Stimulated activated CD8-positive, alpha-beta memory T cell treated with anti-CD3 and anti-CD28 coated beads, Interleukin-7, amount 100 ng/mL, for 4 hours (primary cell): ENCODE data around the gene GSKIP.

Experiments used
- DNase-seq, 2 donors: peaks; one replicate each; pipeline ENCODE4 v3.0.0-alpha.2; 2020; ENCODE audit warnings: low read depth in 2 of 2

GSKIP gene

GRCh38 chr14:96376093-96376492 lies 12.8 kb downstream of the GSKIP start:
- no peak for DNase-seq

GRCh38 chr14:96380735-96381134 lies 17.4 kb downstream of the GSKIP start:
- no peak for DNase-seq

DNA sequence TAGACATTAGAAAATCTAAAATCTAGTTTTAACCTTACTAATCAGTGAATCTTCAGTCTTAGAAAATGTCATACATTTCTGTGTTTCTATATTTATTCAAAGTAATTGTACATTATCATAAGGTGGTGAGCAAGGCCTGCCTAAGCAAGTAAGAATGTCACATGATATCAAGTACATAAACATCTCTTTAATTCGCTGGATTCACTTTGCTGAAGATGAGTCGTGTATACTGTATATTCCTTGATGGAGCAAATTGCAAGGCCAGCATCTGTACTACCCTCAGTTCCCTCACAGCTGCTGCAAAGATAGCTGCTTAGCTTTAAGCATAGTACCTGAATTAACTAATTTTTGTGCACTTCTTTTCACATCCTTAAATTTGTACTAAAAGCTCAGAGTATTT lies 20.1 kb downstream of the GSKIP start:
- DNase-seq: no peak

DNA sequence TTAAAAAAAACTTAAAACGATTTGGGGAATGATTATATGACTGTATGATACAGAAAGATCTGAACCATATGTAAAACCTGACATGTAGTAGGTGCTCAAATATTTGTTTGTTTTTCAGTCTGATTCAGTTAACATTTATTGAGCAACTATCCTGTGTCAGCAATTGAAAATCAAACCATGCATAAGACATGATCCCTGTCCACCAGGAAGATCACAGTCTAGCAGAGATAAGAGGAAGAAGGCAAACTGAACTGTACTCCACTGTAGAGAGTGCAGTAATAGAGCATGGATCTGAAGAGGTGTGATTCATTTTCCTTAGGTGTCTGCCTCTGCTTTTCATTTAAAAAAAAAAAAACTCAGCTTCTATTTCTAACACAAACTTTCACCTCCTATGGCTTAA lies 20.7 kb downstream of the GSKIP start:
- DNase-seq: no peak

DNA sequence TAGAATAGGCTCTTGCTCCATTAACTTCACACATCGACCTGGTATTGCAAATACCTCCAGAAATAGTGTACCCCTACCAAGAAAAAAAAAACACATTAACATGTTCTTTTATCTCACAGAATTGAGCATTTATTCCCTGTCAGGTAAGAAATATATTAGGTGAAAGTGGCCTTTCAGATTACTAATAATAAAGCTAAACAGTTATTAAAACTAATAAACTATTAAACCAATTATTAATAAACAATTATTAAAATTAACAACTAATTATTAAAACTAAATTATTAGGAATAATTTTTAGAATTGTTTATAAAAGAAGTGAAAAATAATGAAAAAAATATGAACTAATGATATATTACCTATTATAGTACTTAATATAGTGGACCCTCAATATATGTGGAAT lies 21.4 kb downstream of the GSKIP start:
- DNase-seq: no peak

GRCh38 chr14:96385385-96385784 lies 22.1 kb downstream of the GSKIP start:
- no peak for DNase-seq

- DNase-seq: no peak
Measured at GRCh38 chr14:96390965-96391292, 27.6 kb downstream of the GSKIP start.

- DNase-seq: peak; percentile 98 to 99
Measured at GRCh38 chr14:96391293-96392118, 28.2 kb downstream of the GSKIP start.

DNA sequence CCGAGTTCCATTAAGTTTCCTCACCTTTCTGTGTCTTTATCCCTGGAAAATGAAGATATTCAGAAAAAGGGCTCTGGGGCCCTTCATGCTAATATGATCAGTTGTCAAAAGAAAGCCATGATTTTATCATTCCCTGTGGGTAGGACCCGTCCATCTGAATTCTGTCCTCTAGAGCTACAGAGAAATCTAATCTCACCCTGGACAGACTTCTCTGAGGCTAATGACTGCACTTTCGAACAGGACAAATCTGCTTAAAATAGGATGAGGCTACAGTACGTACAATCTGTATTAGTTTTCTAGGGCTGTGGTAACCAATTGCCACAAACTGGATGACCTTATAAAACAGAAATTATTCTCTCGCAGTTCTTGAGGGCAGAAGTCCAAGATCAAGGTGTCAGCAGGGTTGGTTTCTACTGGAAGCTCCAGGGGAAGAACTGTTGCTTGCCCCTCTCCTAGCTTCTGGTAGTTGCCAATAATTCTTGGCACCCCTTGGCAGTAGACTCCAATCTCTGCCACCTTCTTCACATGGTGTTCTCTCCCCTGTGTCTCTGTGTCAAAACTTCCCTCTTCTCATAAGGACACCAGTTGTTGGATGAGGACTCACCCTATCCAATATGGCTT lies 29.9 kb downstream of the GSKIP start:
- no peak for DNase-seq

GRCh38 chr14:96394047-96394815 lies 30.9 kb downstream of the GSKIP start:
- DNase-seq: no peak

- DNase-seq: no peak
Measured at GRCh38 chr14:96398432-96398831, 35.1 kb downstream of the GSKIP start.

DNA sequence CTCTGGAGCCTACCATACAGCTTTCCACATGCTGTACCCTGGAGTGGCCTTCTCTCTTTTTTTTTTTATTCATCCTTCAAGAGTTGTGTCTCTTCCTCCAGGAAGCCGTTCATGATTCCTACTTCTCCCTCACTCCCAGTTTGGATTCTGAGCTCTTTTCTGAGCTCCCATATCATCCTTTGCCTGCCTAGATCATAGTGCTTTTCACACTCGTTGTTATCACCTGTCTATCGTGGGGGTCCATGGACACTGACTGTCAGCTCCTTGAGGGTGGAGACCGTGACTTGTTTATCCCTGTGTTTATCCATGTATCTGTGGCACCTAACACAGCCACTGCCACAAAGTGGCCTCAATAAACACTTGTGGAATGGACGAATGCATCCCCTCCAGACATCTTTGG lies 35.6 kb downstream of the GSKIP start:
- DNase-seq: no peak

- DNase-seq: no peak
Measured at GRCh38 chr14:96399405-96399804, 36.1 kb downstream of the GSKIP start.

- DNase-seq: no peak
Measured at GRCh38 chr14:96400495-96400894, 37.2 kb downstream of the GSKIP start.

DNA sequence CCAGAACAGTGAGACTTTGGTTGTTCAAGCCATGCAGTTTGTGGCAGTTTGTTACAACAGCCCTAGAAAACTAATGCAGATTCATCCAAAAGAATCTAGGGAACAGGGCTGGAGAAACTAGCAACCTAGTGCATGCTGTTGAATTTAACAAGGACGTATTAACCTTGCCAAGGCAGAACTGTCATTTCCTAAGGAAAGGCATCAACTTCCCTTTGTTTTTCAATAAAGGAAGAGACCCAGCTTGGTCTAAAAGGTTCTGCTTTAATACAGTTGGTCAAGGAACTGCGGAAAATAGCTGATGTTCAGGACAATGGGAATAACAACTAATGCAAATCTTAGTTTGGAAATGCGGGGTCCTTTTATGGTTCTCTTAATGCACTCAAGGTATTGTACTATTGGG lies 40.1 kb downstream of the GSKIP start:
- no peak for DNase-seq

DNA sequence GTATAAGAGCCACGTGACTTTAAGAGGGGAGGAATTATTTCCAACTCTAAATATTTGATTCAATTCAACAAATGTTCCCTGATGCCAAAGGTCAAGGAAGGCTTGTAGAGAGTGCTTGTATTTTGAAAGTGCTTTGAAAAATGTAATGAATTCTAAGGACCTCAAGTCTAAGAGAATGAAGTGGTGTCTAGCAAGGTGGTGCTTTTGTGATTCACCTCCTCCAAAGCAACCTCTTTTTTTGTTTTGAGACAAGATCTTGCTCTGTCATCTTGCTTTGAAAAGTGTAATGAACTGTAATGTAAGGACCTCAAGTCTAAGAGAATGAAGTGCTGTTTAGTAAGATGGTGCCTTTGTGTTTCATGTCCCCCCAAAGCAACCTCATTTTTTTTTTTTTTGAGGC lies 42.4 kb downstream of the GSKIP start:
- no peak for DNase-seq

- DNase-seq: no peak
Measured at GRCh38 chr14:96407935-96408570, 44.7 kb downstream of the GSKIP start.

GRCh38 chr14:96408608-96409007 lies 45.3 kb downstream of the GSKIP start:
- DNase-seq: no peak

DNA sequence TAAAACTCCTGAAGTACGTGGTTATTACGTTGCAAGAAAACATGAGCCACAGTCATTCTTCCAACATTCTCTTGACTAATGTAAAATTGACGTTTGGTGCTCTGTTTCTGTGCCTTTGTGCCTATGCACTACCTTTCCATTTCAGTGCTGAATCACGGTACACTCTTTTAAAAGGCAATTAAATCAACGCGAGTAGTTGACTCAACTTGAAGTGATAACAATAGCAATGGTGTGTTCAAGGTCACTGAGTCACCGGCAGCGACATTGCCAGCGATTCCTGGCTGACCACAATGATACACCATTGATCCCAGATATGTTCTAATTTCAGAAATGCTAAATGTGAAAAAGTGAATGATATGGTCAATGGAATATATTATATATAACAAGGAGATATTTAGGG lies 46.4 kb downstream of the GSKIP start:
- DNase-seq: no peak

DNA sequence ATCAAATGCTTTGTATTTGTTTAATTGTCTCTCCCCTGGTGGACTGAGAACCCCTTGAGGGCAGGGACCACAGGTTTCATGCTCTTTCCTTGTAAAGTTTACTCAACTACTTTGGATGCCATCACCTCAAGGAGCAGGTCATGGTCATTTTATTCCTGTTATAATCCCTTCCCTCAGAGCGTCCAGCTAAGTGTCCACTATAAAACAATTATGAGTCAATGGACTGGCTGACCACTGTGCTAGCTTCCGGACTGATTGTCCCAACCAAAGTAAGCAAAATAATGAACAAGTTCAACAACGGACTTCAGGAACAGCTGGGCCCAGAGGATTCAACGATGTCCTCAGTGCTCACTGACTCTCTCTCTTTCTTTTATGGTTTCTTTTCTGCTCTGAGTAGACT lies 46.8 kb downstream of the GSKIP start:
- DNase-seq: no peak

DNA sequence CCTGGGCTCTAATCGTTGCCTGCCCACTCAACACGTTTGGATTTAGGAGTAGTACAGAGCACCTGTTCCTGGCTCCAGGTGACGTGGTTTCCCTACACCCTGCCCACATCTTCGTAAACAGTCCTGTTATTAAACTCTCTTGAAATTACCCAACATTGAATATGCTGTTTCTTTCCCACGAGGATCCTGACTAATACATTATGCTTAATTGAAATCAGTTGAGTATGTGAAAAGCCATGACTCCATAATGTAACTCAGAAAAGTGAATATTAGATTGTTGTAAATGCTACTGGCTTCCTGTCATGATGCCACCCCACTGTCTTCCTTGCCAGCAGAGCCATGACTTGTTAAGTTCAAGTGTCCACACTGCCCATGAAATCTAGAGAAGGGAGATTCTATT lies 50.2 kb downstream of the GSKIP start:
- no peak for DNase-seq

GRCh38 chr14:96415559-96415958 lies 52.2 kb downstream of the GSKIP start:
- DNase-seq: no peak
